ENCODE results near the gene ENC1.

Gene ENC1

GRCh38 chr5:74631081-74631953, 9.2 kb downstream of the ENC1 start:
- no peak for DNase-seq (ENCODE audit: low read depth)

DNA sequence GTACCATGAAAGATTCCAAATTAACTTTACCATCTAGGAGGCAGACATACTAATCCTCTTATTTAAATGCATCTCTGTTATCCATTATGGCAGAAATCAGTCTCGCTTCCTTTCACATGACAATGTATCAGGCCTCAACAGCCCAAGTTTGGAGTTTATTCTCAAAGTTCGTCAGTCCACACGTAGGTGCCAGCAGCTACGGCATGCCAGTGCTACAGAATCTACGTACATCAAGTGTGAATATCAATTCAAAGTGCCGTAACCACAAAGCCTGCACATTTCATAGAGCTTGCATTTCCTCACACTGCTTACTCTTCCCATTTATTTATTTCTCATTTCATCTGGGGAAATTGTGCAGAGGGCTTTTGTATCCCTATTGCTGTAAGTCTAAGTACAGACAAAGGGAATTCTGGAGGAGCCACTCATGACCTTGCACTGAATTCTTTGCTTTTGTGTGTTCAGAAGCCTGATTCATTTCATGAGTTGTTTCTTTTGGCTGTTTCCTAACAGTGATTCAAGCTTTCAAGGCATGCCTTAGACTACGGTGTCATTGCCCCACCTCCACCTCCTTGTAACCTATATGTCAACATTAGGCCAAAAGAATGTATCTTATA, 10.0 kb downstream of the ENC1 start:
- DNase-seq (ENCODE audit: low read depth), result no peak

- no peak for DNase-seq (ENCODE audit: low read depth)
These were observed 11.2 kb downstream of the ENC1 start for GRCh38 chr5:74629326-74629725.

DNA sequence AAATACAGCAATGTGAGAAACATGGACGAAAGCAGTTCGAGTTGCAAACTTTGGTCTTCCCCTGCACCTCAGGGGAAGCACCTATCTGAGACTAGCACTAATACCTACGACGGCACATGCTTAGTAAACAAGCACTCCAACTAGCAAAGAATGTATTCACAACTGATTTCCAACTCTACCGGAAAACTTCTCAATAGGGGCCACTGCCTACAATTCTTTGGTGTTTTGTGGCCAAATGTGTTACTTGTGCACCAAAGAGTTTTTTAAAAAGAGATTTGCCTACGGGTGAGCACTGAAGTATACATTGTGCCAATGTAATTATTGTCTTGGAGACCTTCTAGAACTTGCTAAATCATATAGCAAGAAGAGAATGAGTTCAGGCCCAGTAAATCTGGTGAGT, 12.2 kb downstream of the ENC1 start:
- no peak for DNase-seq (ENCODE audit: low read depth)

DNA sequence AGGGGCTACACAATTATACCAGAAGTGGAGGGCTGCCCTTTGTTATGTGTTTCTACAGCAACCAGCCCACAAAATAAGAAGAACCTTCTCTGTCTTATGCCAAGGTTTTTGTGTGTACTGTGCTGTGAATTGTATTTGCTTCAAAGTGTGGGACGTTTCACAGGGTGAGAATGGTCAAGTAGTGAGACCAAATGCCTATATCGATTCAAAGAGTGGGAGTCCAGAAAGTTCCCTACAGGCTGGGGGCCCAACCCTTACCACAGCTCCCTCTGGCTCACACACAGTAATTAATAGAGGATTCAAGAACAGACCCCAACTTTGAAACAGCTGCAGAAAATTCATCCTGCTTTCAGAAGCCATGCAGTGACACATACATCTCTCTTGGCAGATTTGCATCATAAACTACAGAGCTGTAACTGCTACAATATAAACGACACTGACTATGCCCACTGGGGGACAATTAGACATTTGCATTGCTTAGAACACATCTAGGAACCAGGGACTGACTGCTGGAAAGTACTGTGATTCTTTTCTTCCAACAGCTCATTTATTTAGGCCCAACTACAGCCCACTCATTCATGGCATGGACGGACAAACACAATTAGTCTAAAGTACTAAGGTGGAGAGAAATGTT, 12.8 kb downstream of the ENC1 start:
- DNase-seq (ENCODE audit: low read depth), result no peak

- DNase-seq (ENCODE audit: low read depth), result no peak
These were observed 13.9 kb downstream of the ENC1 start for GRCh38 chr5:74626386-74627222.

DNA sequence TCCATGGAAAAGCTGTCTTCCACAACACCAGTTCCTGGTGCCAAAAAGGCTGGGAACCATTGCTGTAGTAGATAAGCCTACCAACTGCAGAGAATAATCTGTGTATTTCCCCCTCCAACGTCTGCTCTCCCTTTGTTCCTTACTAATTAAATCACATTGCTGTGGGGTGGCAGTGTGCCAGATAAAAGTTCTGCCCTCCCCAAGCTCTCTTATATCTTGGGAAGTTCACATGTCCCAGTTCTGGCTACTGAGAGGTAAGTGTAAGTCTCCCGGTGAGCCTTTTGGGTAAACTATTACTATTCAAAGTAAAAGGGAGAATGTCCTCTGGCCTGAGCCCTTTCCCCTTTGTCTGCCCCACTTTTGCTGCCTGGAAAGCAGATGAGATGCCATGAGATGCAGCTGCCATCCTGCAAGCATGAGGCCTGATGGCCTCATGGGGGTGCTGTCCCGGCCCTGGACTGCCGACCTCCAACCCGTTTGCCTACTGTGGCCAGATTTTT, 14.7 kb downstream of the ENC1 start:
- no peak for DNase-seq (ENCODE audit: low read depth)

GRCh38 chr5:74624931-74625505, 15.5 kb downstream of the ENC1 start:
- DNase-seq (ENCODE audit: low read depth), result no peak

GRCh38 chr5:74624501-74624900, 16.0 kb downstream of the ENC1 start:
- DNase-seq (ENCODE audit: low read depth), result no peak

- DNase-seq (ENCODE audit: low read depth), result no peak
These were observed 16.6 kb downstream of the ENC1 start for GRCh38 chr5:74623748-74624408.

DNA sequence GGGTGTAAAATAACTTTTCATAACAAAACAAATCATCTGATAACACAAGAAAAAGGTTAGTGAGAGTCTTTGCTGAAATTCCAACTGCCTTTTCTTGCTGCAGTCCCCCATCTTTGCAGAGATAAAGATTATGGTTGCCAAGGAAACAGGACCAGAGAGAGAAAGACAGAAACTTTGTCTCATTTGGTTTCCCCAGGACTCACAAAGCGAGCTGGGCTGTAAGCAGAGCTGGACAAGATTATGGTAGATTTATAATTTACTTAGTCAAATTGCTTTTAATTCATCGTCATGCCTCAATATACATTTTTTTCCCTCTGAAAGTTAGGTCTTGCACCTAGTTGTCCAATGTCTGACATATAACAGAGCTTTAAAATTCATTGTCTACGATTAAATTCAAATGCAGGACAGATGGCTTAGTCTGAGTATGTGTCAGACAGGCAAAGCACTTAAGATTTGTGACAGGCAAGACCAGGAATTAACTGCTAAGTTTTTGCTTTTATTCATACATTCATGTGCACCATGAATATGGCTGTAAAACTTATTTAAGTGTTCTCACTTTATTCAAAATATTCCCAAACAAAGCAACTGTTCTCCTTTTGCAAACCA, 17.4 kb downstream of the ENC1 start:
- no peak for DNase-seq (ENCODE audit: low read depth)

DNA sequence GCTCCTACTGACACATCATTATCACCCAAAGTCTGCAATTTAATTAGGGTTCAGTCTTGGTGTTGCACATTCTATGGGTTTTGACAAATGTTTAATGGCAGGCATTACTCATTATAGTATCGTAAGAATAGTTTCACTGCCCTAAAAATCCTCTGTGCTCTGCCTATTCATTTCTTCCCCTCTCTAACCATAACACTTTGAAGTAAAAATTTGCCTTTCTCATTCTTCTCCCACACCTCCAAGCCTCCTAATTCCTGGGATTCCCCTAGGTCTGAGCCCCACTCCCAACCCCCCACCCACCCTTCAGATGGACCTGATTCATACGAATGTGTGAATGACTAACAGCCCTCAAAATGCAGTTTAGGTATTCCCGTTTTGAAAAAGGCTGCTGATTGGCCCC, 18.4 kb downstream of the ENC1 start:
- no peak for DNase-seq (ENCODE audit: low read depth)

- DNase-seq (ENCODE audit: low read depth), result no peak
These were observed 19.0 kb downstream of the ENC1 start for GRCh38 chr5:74621492-74621891.

DNA sequence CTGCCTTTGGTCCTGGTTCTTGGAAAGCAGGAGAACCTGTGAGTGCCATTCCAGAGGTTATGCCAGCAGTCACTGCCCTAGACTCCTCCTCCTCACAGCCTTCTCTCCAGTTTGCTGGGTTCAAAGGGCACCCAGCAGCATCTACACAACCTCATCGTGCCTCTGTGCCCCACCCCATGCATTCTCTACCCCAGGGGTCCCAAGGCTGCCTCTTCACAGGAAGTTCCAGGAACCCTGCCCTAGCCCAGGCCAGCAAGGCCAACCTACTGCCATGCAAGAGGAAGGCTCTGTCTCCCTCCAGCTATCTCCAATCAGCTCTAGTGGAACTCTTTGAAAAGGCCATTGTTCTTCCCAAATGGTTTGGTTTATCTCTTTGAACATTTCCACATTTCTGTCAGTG, 21.2 kb downstream of the ENC1 start:
- no peak for DNase-seq (ENCODE audit: low read depth)

GRCh38 chr5:74618106-74618505, 22.4 kb downstream of the ENC1 start:
- no peak for DNase-seq (ENCODE audit: low read depth)

- no peak for DNase-seq (ENCODE audit: low read depth)
These were observed 23.3 kb downstream of the ENC1 start for GRCh38 chr5:74617202-74617601.

DNA sequence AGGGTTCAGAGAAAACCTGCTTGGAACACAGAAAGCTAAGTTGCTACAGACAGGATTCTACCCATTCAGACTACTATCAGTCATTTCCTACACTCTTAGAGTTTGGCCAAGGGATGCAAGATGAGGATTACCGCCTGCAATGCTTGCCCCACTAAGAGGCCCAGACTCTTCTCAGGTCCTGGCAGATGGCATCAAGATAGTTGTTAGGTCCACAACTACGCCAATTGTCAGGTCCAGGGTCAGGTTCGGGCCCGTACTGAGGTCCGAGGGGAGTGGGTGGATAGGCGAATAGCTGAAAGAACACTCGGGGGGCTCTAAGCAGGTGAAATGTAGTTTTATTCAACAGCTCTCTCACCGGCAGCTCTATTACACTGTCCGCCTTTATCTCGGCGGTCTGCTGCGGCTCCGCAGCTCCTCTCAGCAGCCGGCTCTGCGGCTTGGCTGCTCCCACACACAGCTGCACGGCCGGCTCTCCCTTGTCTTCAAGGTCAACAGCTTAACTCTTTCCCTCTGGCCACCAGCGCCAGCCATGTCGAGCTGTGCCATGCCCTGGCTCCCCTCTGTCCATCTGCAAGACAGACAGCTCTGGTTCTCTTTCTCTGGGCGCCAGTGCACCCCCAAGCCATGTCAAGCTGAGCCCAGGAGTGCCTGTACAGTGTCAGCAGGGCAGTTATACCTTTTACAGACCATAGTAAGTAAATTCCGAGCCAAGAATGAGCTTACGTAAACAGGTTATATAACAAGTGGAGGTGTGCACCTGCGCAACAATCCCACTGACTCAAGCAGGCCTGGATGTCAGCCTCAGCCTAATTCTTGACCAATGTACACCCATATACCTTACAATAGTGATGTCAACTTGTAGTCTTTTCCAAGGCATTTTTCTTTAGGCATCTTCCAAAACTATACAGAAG, 24.0 kb downstream of the ENC1 start:
- DNase-seq (ENCODE audit: low read depth), result no peak

DNA sequence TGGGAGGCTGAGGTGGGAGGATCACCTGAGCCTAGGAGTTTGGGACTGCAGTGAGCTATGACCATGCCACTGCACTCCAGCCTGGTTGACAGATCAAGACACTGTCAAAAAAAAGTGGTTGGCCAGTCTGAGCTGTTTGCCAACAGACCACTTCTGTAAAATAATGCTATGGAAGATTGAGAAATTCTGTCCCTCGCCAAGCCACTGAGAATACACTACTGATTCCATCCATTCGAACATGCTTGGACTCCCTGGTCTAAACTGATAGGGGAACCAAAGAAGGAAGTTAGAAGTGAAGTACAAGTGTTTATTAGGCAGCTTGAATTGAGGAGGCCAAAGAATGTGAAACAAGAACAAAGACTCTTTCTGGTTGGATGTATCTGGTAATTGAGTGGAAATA, 27.2 kb downstream of the ENC1 start:
- DNase-seq (ENCODE audit: low read depth), result no peak

DNA sequence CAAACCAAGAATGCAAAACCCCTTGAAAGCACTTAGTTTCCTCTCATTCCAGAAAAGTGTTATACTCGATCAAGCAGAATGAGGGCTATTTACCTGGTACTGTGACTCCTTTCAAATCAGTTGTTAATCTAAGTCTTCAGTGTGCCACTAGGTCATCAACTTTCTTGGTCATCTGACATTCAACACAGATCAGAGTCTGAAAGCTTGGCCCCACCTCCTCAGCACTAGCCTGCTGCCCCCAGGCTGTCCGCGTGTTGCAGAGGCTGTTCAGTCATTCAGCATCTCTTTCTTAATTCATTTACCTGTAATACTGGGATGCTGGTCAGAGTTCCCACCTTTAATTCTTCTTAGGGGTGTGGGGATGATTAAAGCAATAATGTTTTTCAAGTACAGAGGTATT, 28.5 kb downstream of the ENC1 start:
- DNase-seq (ENCODE audit: low read depth), result no peak
